ENCODE results near the gene BCL11B. TPM values are rescaled to one million over a fixed set of nuclear protein-coding genes. Genes with fewer than 3 reads are reported as not detected.
A peak's percentile ranks its signal among the peaks of the same experiment; 100 is the strongest.

The BCL11B gene
- total and polyA plus RNA-seq, 2 donors from 2014 or later, result 0.13 to 3.3 TPM

DNA sequence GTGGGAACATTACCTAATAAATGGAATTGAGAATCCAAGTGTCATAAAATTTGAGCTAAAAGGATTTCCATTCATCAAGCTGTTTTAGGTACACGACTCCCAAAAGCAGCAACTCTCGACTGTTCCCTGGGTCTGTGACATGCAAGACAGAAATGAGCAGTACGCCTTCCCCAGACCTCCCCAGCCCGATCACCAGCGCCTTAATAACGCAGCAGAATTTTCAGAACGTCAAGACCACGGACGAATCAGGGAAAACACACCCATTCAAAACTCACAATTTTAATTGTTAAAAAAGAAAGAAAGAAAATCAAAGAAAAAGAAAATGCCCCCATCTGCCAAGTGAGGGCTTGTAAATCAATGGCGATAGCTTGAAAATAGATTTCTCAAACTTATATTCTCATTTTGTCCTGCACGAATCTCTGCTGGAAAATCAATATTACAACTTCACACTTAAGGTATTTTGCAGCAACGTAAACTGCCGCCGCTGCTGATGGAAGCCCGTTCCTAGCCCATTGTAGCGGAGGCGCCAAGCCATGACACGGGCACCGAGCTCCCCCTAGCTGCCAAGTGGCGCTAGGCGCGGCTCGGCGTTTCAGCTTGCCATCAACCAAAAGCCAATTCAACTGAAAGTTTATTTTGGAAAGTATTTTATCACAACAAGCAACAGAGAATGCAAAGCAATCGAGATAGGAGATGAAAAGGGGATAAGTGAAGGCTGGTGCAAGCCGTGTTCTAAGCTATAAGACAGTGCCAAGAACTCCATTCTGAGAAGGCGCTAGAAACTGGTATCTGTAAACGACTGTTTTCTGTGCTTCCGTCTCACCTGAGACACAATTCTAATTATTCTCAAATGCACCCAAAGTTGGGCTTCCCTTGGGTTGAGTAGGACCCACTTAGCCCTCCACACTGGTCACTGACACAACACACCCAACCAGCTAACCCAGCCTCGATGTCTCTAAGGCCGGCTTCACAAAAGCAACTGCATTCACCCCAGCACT is 5.5 kb downstream of the BCL11B start:
- H3K27me3 ChIP-seq (ENCODE audit: control insufficient read depth, insufficient read depth, low read length), result peaks cover 15% of the 10 kb centered on the region
- H3K36me3 ChIP-seq (ENCODE audit: control insufficient read depth in 2 of 3, insufficient read depth in 3 of 3, low read length in 3 of 3), result no peaks in the 10 kb centered on the region
- no peaks in the 10 kb centered on the region for H3K4me1 ChIP-seq (ENCODE audit: control insufficient read depth in 2 of 3, insufficient read depth in 2 of 3, low read depth in 1 of 3, low read length in 3 of 3)
- H3K9me3 ChIP-seq (ENCODE audit: control insufficient read depth in 2 of 3, insufficient read depth in 1 of 3, low read length in 3 of 3), result no peaks in the 10 kb centered on the region
- TF ChIP-seq, protein P1, sequence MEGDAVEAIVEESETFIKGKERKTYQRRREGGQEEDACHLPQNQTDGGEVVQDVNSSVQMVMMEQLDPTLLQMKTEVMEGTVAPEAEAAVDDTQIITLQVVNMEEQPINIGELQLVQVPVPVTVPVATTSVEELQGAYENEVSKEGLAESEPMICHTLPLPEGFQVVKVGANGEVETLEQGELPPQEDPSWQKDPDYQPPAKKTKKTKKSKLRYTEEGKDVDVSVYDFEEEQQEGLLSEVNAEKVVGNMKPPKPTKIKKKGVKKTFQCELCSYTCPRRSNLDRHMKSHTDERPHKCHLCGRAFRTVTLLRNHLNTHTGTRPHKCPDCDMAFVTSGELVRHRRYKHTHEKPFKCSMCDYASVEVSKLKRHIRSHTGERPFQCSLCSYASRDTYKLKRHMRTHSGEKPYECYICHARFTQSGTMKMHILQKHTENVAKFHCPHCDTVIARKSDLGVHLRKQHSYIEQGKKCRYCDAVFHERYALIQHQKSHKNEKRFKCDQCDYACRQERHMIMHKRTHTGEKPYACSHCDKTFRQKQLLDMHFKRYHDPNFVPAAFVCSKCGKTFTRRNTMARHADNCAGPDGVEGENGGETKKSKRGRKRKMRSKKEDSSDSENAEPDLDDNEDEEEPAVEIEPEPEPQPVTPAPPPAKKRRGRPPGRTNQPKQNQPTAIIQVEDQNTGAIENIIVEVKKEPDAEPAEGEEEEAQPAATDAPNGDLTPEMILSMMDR (IDR thresholded peaks at IDR 0.05; ENCODE audit: borderline replicate concordance, extremely low read depth, insufficient read depth), result peak; percentile 98
- no peak overlapping the region for H3K27ac ChIP-seq (ENCODE audit: low read depth in 2 of 2, low read length in 2 of 2)
- no peak overlapping the region for H3K4me3 ChIP-seq (ENCODE audit: low read length in 3 of 3)
- FAIRE-seq, result no peak
- peak; percentile 86 to 92 (median 88) for DNase-seq
- H3K9ac ChIP-seq (ENCODE audit: low read length in 3 of 3), result no peak overlapping the region
- intact Hi-C loops (cut with DNase I), result no loop called here

DNA sequence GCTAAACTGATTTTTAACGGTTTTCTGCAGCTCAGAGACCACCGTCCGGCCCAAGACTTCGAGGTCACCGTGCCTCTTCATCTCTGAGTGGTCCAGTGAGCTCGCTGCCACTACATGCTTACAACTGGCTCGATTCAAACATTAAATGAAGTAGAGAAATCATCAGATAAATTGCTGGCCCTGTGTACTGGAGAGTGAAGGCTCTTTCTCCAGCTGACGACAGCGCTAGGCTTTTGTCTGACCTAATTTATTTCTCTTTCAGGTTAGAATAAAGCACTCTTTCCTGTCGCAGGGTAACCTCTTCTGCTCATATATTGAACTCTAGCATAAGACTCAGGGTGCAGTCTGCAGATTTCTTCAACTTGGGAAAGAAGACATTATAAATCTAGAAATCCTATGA is 6.4 kb downstream of the BCL11B start:
- intact Hi-C loops (cut with DNase I), result no loop called here
- H3K4me1 ChIP-seq (ENCODE audit: control insufficient read depth in 2 of 3, insufficient read depth in 2 of 3, low read depth in 1 of 3, low read length in 3 of 3), result no peaks in the 10 kb centered on the region
- FAIRE-seq (no peak), DNase-seq (no peak)
- H3K4me3 ChIP-seq (ENCODE audit: low read length in 3 of 3), result no peak overlapping the region
- H3K9me3 ChIP-seq (ENCODE audit: control insufficient read depth in 2 of 3, insufficient read depth in 1 of 3, low read length in 3 of 3), result no peaks in the 10 kb centered on the region
- H3K36me3 ChIP-seq (ENCODE audit: control insufficient read depth in 2 of 3, insufficient read depth in 3 of 3, low read length in 3 of 3), result no peaks in the 10 kb centered on the region
- TF ChIP-seq, protein P1 (IDR thresholded peaks at IDR 0.05; ENCODE audit: borderline replicate concordance, extremely low read depth, insufficient read depth), result no peak
- H3K27me3 ChIP-seq (ENCODE audit: control insufficient read depth, insufficient read depth, low read length), result peaks cover 17% of the 10 kb centered on the region
- H3K27ac ChIP-seq (ENCODE audit: low read depth in 2 of 2, low read length in 2 of 2), result no peak overlapping the region
- H3K9ac ChIP-seq (ENCODE audit: low read length in 3 of 3), result no peak overlapping the region

DNA sequence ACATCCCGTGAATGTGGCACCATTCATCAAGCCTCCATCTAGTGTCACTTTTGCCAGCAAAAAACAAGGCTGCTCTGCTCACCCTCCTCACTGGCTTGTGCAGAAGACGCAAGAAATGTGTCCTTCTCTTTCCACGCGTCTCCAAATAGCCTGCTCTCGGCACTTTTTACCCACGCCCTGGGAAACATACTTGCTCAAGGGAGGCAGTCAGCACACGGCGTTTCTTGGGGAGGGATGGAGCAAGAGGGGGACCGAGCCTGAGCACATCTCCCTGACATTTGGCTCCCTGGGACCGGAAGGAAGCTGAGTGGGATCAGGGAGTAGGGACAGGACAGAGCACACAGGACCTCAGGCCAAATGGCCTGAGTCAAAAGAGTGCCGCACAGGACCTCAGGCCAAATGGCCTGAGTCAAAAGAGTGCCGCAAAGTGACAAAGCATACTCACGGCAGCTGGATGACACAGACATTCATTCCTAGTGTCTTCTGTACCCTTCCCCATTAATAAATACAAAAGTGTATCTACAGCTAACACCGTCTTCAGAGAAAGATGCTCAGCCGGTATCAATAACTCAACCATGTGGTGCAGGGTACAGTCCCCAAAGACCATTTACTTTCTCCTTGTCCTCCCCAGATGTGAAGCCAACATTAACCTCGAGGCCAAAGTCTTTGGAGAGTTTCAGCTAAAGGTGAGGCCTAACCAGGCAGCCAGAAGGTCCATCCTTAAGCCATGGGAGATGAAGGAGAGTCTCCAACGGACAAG is 7.1 kb downstream of the BCL11B start:
- Histone ChIP-seq H3K4me1 (ENCODE audit: control insufficient read depth in 2 of 3, insufficient read depth in 2 of 3, low read depth in 1 of 3, low read length in 3 of 3) (no peaks in the 10 kb centered on the region), H3K9me3 (ENCODE audit: control insufficient read depth in 2 of 3, insufficient read depth in 1 of 3, low read length in 3 of 3) (no peaks in the 10 kb centered on the region), H3K4me3 (ENCODE audit: low read length in 3 of 3) (no peak overlapping the region), H3K27ac (ENCODE audit: low read depth in 2 of 2, low read length in 2 of 2) (no peak overlapping the region), H3K36me3 (ENCODE audit: control insufficient read depth in 2 of 3, insufficient read depth in 3 of 3, low read length in 3 of 3) (no peaks in the 10 kb centered on the region), H3K27me3 (ENCODE audit: control insufficient read depth, insufficient read depth, low read length) (peaks cover 17% of the 10 kb centered on the region), H3K9ac (ENCODE audit: low read length in 3 of 3) (no peak overlapping the region)
- intact Hi-C loops (cut with DNase I), result no loop called here
- DNase-seq, result no peak
- TF ChIP-seq, protein P1 (IDR thresholded peaks at IDR 0.05; ENCODE audit: borderline replicate concordance, extremely low read depth, insufficient read depth), result no peak
- no peak for FAIRE-seq
